ENCODE measurements around the gene TMEM184A. TPM values are rescaled to one million over a fixed set of nuclear protein-coding genes. Genes with fewer than 3 reads are reported as not detected.
A peak's percentile ranks its signal among the peaks of the same experiment; 100 is the strongest.

The TMEM184A gene
- total and polyA plus RNA-seq, 2 of the 13 experiments (the other 11 are each of a cell fraction or from before 2014, with no cell fraction given) = 9.5 to 20.4 TPM

DNA sequence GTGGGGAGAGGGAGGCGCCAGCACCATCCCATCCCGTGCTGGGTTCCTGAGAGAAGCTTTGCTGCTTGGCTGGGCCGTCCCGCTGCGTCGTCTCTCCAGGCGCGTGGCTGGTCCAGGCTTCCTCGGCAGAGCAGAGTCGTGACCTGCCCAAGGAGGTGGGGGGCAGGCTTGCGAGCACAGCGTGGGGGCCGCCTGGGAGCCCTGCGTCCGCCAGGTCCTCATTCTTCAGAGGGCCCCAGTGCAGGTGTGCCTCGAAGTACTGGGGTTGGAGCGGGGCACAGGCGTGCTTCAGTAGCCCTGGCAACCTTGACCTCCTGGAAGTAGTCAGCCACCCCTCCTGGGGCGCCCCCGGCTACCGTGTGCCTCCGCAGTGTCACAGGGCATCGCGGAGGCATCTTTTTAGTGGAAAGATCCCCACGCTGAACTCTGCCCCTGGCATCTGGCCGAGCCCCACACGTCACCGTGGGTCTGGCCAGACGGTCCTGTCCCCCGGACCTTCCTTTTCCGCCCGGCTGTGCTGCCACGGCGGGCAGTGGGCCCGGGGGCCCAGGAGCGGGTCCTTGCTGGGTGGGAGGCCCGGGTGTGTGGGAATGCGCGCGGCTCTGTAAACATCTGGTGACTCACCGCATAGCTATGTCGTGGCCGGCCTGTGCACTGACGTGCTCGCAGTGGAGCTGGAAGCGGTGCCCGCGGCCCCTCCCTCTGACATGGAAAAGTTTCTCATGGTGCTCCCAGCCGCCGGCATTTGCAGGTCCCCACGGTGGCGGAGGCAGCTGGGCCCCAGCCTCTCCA, 19.1 kb downstream of the TMEM184A start (continued):
- TF ChIP-seq, protein P1, sequence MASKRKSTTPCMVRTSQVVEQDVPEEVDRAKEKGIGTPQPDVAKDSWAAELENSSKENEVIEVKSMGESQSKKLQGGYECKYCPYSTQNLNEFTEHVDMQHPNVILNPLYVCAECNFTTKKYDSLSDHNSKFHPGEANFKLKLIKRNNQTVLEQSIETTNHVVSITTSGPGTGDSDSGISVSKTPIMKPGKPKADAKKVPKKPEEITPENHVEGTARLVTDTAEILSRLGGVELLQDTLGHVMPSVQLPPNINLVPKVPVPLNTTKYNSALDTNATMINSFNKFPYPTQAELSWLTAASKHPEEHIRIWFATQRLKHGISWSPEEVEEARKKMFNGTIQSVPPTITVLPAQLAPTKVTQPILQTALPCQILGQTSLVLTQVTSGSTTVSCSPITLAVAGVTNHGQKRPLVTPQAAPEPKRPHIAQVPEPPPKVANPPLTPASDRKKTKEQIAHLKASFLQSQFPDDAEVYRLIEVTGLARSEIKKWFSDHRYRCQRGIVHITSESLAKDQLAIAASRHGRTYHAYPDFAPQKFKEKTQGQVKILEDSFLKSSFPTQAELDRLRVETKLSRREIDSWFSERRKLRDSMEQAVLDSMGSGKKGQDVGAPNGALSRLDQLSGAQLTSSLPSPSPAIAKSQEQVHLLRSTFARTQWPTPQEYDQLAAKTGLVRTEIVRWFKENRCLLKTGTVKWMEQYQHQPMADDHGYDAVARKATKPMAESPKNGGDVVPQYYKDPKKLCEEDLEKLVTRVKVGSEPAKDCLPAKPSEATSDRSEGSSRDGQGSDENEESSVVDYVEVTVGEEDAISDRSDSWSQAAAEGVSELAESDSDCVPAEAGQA (IDR thresholded peaks at IDR 0.05; ENCODE audit: low read depth) = no peak
- TF ChIP-seq, protein P1 (CRISPR knock-in tag; IDR thresholded peaks at IDR 0.05; ENCODE audit: borderline replicate concordance) = no peak
- no peak for TF ChIP-seq PCBP2 (optimal IDR thresholded peaks at IDR 0.05; ENCODE audit: low read depth, low read length, poor library complexity, severe bottlenecking)
- TF ChIP-seq, protein P2, sequence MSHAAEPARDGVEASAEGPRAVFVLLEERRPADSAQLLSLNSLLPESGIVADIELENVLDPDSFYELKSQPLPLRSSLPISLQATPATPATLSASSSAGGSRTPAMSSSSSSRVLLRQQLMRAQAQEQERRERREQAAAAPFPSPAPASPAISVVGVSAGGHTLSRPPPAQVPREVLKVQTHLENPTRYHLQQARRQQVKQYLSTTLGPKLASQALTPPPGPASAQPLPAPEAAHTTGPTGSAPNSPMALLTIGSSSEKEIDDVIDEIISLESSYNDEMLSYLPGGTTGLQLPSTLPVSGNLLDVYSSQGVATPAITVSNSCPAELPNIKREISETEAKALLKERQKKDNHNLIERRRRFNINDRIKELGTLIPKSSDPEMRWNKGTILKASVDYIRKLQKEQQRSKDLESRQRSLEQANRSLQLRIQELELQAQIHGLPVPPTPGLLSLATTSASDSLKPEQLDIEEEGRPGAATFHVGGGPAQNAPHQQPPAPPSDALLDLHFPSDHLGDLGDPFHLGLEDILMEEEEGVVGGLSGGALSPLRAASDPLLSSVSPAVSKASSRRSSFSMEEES (CRISPR knock-in tag; IDR thresholded peaks at IDR 0.05) = no peak
- TF ChIP-seq, protein P3, sequence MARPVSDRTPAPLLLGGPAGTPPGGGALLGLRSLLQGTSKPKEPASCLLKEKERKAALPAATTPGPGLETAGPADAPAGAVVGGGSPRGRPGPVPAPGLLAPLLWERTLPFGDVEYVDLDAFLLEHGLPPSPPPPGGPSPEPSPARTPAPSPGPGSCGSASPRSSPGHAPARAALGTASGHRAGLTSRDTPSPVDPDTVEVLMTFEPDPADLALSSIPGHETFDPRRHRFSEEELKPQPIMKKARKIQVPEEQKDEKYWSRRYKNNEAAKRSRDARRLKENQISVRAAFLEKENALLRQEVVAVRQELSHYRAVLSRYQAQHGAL (CRISPR knock-in tag; IDR thresholded peaks at IDR 0.05; ENCODE audit: not compliant biosample characterization) = peak; percentile 56
- peak; percentile 96 for TF ChIP-seq ZNF501 (CRISPR knock-in tag; IDR thresholded peaks at IDR 0.05)
- TF ChIP-seq ZSCAN29 (CRISPR knock-in tag; conservative IDR thresholded peaks at IDR 0.05) = no peak
- no peak for TF ChIP-seq ELF4 (CRISPR knock-in tag; IDR thresholded peaks at IDR 0.05; ENCODE audit: borderline replicate concordance)
- no peak for TF ChIP-seq KLF12 (CRISPR knock-in tag; IDR thresholded peaks at IDR 0.05; ENCODE audit: borderline replicate concordance)
- TF ChIP-seq MTF2 (CRISPR knock-in tag; IDR thresholded peaks at IDR 0.05; ENCODE audit: borderline replicate concordance) = no peak
- no peak for TF ChIP-seq TBP (CRISPR knock-in tag; IDR thresholded peaks at IDR 0.05)
- no peak for TF ChIP-seq SETDB1 (CRISPR knock-in tag; IDR thresholded peaks at IDR 0.05; ENCODE audit: borderline replicate concordance)
- TF ChIP-seq NR2F6 (IDR thresholded peaks at IDR 0.05) = peak; percentile 81
- peak; percentile 80 for TF ChIP-seq NR2F6 (CRISPR knock-in tag; IDR thresholded peaks at IDR 0.05)
- no peak for TF ChIP-seq ZFYVE20 (CRISPR knock-in tag; IDR thresholded peaks at IDR 0.05; ENCODE audit: borderline replicate concordance, low read depth)
- TF ChIP-seq KLF9 (CRISPR knock-in tag; IDR thresholded peaks at IDR 0.05; ENCODE audit: low read depth) = no peak
- TF ChIP-seq, protein P4, sequence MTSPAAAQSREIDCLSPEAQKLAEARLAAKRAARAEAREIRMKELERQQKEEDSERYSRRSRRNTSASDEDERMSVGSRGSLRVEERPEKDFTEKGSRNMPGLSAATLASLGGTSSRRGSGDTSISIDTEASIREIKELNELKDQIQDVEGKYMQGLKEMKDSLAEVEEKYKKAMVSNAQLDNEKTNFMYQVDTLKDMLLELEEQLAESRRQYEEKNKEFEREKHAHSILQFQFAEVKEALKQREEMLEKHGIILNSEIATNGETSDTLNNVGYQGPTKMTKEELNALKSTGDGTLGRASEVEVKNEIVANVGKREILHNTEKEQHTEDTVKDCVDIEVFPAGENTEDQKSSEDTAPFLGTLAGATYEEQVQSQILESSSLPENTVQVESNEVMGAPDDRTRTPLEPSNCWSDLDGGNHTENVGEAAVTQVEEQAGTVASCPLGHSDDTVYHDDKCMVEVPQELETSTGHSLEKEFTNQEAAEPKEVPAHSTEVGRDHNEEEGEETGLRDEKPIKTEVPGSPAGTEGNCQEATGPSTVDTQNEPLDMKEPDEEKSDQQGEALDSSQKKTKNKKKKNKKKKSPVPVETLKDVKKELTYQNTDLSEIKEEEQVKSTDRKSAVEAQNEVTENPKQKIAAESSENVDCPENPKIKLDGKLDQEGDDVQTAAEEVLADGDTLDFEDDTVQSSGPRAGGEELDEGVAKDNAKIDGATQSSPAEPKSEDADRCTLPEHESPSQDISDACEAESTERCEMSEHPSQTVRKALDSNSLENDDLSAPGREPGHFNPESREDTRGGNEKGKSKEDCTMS (CRISPR knock-in tag; conservative IDR thresholded peaks at IDR 0.05) = no peak
- no peak for TF ChIP-seq ADNP (CRISPR knock-in tag; IDR thresholded peaks at IDR 0.05)
- peak; percentile 13; the same call in 1 of the 2 replicates for TF ChIP-seq KDM1A (CRISPR knock-in tag; IDR thresholded peaks at IDR 0.05)
- TF ChIP-seq ZMYM3 (CRISPR knock-in tag; IDR thresholded peaks at IDR 0.05) = 0 out of 2 replicates have a peak, but pooled peaks have one; percentile 16

All from HepG2 (cell line).